Fibroblast of peridontal ligament (primary cell): ENCODE data around the gene CARD10.
"Not testable (repeated sequence)": the region's sequence is repeated elsewhere in the genome, so short reads cannot be mapped to it uniquely, and the experiment has no call there.

Source experiments
- DNase-seq: peaks from one replicate; pipeline ENCODE4 v3.0.0-alpha.2; 2010; ENCODE audit errors: extremely low read depth

CARD10 gene

GRCh38 chr22:37556710-37557109 is 37.5 kb upstream of the CARD10 start:
- no peak for DNase-seq

GRCh38 chr22:37555029-37555428 is 35.8 kb upstream of the CARD10 start:
- DNase-seq: no peak

- DNase-seq: no peak
Measured at GRCh38 chr22:37553725-37554124, 34.5 kb upstream of the CARD10 start.

- peak; percentile 56 for DNase-seq
Measured at GRCh38 chr22:37552524-37553163, 33.4 kb upstream of the CARD10 start.

- no peak for DNase-seq
Measured at GRCh38 chr22:37551981-37552380, 32.8 kb upstream of the CARD10 start.

- DNase-seq: not testable (repeated sequence)
Measured at GRCh38 chr22:37550921-37551320, 31.7 kb upstream of the CARD10 start.

GRCh38 chr22:37549704-37550059 is 30.5 kb upstream of the CARD10 start:
- DNase-seq: peak; percentile 73

- peak; percentile 54 for DNase-seq
Measured at GRCh38 chr22:37547251-37547741, 28.1 kb upstream of the CARD10 start.

- peak; percentile 52 for DNase-seq
Measured at GRCh38 chr22:37546437-37547250, 27.4 kb upstream of the CARD10 start.

GRCh38 chr22:37545703-37546436 is 26.7 kb upstream of the CARD10 start:
- peak; percentile 90 for DNase-seq

GRCh38 chr22:37544955-37545702 is 25.9 kb upstream of the CARD10 start:
- peak; percentile 66 for DNase-seq

- no peak for DNase-seq
Measured at GRCh38 chr22:37542959-37543358, 23.7 kb upstream of the CARD10 start.

- DNase-seq: not testable (repeated sequence)
Measured at GRCh38 chr22:37542416-37542815, 23.2 kb upstream of the CARD10 start.

- DNase-seq: not testable (repeated sequence)
Measured at GRCh38 chr22:37539790-37540189, 20.6 kb upstream of the CARD10 start.

GRCh38 chr22:37538590-37539357 is 19.6 kb upstream of the CARD10 start:
- DNase-seq: peak; percentile 95

- DNase-seq: no peak
Measured at GRCh38 chr22:37535159-37535558, 15.9 kb upstream of the CARD10 start.

GRCh38 chr22:37534445-37534844 is 15.2 kb upstream of the CARD10 start:
- no peak for DNase-seq

- peak; percentile 92 for DNase-seq
Measured at GRCh38 chr22:37533995-37534394, 14.8 kb upstream of the CARD10 start.

- no peak for DNase-seq
Measured at GRCh38 chr22:37529652-37530345, 10.6 kb upstream of the CARD10 start.

GRCh38 chr22:37527952-37528351 is 8.7 kb upstream of the CARD10 start:
- not testable (repeated sequence) for DNase-seq
